ENCODE results near the gene EML1. TPM values are rescaled to one million over a fixed set of nuclear protein-coding genes. Genes with fewer than 3 reads are reported as not detected.

EML1 gene
- total and polyA plus RNA-seq, 7 donors, result 3.1 to 40.4 (median 7.5) TPM

DNA sequence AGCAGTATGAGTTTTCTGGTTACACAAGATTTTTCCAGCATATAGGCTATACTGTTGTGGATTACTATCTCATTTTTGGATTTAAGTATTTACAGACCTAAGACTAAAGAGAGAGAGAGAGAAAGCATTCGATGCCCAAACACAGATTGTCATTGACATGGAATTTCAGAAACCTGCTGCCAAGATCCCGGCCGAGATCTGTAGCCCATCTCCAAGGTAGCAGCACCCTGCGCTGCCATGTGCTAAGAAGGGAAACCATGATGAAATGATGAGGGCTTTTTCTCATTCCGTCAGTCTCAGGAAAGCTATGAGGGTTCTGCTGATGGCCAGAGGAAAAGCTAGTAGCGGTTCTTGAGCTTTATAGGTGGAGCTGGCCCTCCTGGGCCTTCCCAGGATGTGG lies 136.4 kb downstream of the EML1 start:
- 88 to 94% (median 92%) methylated on average over 6 of the region's 6 CpGs for WGBS, 3 donors
- intact Hi-C loops (cut with DNase I), result no loop called here
- TF ChIP-seq, protein P1, sequence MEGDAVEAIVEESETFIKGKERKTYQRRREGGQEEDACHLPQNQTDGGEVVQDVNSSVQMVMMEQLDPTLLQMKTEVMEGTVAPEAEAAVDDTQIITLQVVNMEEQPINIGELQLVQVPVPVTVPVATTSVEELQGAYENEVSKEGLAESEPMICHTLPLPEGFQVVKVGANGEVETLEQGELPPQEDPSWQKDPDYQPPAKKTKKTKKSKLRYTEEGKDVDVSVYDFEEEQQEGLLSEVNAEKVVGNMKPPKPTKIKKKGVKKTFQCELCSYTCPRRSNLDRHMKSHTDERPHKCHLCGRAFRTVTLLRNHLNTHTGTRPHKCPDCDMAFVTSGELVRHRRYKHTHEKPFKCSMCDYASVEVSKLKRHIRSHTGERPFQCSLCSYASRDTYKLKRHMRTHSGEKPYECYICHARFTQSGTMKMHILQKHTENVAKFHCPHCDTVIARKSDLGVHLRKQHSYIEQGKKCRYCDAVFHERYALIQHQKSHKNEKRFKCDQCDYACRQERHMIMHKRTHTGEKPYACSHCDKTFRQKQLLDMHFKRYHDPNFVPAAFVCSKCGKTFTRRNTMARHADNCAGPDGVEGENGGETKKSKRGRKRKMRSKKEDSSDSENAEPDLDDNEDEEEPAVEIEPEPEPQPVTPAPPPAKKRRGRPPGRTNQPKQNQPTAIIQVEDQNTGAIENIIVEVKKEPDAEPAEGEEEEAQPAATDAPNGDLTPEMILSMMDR (IDR thresholded peaks at IDR 0.05), result no peak
- Histone ChIP-seq H3K4me1 (peaks cover 14% of the 10 kb centered on the region), H3K36me3 (ENCODE audit: insufficient read depth in 1 of 2, low read depth in 1 of 2) (peaks cover 0 to 7% of the 10 kb centered on the region in 2 donors), H3K9me3 (peaks cover 6% of the 10 kb centered on the region), H3K4me3 (no peak overlapping the region), H3K27me3 (ENCODE audit: insufficient read depth in 3 of 3, low read length in 2 of 3) (no peaks in the 10 kb centered on the region), H3K27ac (no peak overlapping the region)
- ATAC-seq (no peak), DNase-seq (no peak)

DNA sequence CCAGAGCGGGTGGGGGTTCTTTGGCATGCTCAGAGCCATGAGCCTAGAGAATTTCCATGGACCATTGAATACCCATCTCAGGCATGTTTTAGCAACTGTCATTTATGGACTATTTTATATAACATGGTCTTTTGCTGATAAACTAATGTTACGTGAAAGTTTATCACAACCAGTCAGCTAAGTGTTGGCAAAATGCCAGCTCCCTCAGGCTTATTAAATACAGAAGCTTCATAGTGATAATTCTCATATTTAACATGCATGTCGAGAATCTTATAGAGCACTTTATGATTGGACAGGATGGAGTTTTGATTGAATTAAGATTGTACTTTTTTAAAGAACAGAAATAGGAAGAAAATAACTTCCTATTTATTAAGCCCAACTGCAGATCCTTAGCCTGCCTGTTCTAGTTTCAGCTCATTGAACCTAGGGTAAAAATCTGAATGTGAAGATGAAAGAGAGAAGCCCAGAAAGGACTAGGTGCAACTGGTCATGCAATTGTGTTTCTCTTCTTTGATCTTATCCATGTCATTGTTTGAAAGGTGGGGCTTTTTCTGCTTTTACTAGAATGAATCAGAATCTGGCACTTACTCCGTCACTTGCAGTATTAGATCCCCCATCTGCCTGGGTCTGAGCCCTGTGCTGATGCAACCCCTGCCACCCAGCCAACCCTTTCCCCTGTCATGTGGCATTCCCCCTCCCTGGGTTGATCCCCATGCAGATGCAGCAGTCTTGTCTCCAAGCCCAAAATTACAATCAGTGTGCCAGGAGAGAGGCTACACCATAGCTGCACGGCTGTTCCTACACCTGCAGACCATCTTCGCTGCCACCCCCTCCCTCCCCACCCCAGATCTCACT lies 137.4 kb downstream of the EML1 start:
- Histone ChIP-seq H3K36me3 (ENCODE audit: insufficient read depth in 1 of 2, low read depth in 1 of 2) (no peaks in the 10 kb centered on the region), H3K27ac (no peak overlapping the region), H3K4me3 (no peak overlapping the region), H3K4me1 (peaks cover 14% of the 10 kb centered on the region), H3K27me3 (ENCODE audit: insufficient read depth in 3 of 3, low read length in 2 of 3) (no peaks in the 10 kb centered on the region), H3K9me3 (peaks cover 6% of the 10 kb centered on the region)
- intact Hi-C loops (cut with DNase I), result no loop called here
- ATAC-seq, result no peak
- 76 to 80% (median 76%) methylated on average over 6 of the region's 6 CpGs for WGBS, 3 donors
- TF ChIP-seq, protein P1 (IDR thresholded peaks at IDR 0.05), result no peak
- DNase-seq, result no peak

DNA sequence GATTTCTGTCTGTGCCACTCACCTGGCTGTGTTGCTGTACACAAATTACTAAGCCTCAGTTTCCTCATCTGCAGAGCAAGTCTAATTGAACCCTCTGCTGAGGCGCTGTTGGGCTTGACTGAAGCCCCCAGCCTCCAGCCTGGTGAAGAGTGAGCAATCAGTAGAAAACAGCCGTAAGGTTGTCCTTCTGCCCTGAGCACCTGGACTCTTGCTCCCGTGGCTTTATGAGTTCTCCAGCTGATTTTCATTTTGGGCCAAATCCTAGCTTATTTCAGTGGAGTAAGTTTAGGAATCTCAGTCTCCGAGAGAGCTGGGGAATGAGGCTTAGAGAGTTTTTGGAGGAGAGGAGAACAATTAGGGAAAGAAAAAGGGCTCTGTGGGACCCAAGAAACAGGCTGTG lies 138.1 kb downstream of the EML1 start:
- H3K36me3 ChIP-seq (ENCODE audit: insufficient read depth in 1 of 2, low read depth in 1 of 2), result peaks cover 0 to 5% of the 10 kb centered on the region in 2 donors
- TF ChIP-seq, protein P1 (IDR thresholded peaks at IDR 0.05), result no peak
- DNase-seq (no peak), ATAC-seq (no peak)
- no peaks in the 10 kb centered on the region for H3K27me3 ChIP-seq (ENCODE audit: insufficient read depth in 3 of 3, low read length in 2 of 3)
- peaks cover 14% of the 10 kb centered on the region for H3K4me1 ChIP-seq
- H3K9me3 ChIP-seq, result peaks cover 6% of the 10 kb centered on the region
- no peak overlapping the region for H3K4me3 ChIP-seq
- 84 to 89% (median 85%) methylated on average over 4 of the region's 4 CpGs for WGBS, 3 donors
- intact Hi-C loops (cut with DNase I), result no loop called here
- H3K27ac ChIP-seq, result no peak overlapping the region

DNA sequence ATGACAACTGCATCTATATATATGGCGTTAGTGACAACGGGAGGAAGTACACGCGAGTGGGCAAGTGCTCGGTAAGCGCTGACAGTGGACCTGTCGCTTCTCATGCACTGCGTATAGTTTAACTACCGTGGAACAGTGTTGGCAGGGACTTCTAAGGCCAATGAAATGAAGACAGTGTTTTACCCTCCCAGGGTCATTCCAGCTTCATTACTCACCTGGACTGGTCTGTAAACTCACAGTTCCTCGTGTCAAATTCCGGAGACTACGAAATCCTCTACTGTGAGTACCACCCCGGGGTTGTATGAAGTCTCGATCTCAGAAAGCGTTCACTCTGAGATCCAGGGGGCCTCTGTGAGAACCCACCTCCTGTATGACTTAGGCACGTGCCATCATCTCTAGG lies 142.8 kb downstream of the EML1 start:
- no peak for ATAC-seq
- no peak overlapping the region for H3K27ac ChIP-seq
- TF ChIP-seq, protein P1 (IDR thresholded peaks at IDR 0.05), result no peak
- H3K36me3 ChIP-seq (ENCODE audit: insufficient read depth in 1 of 2, low read depth in 1 of 2), result peaks cover 0 to 48% of the 10 kb centered on the region in 2 donors
- H3K9me3 ChIP-seq, result no peaks in the 10 kb centered on the region
- H3K4me1 ChIP-seq, result no peaks in the 10 kb centered on the region
- no peak overlapping the region for H3K4me3 ChIP-seq
- WGBS, 3 donors, result 96 to 97% (median 96%) methylated on average over 16 of the region's 16 CpGs
- DNase-seq, result no peak
- intact Hi-C loops (cut with DNase I), result no loop called here
- H3K27me3 ChIP-seq (ENCODE audit: insufficient read depth in 3 of 3, low read length in 2 of 3), result no peaks in the 10 kb centered on the region
